Measurements from ENCODE around the gene TDRD7.

GRCh38 chr9:97398999-97399758 is 12.7 kb upstream of the TDRD7 start:
- TF ChIP-seq CTCF (IDR thresholded peaks at IDR 0.05): peak; percentile 58 to 81 (median 72)
- TF ChIP-seq POLR2A (IDR thresholded peaks at IDR 0.05): no peak
